Stimulated activated CD4-positive, alpha-beta T cell treated with anti-CD3 and anti-CD28 coated beads, Interleukin-2, amount 100 ng/mL, for 24 hours (primary cell): ENCODE results near the gene OR1E1.
A peak's percentile ranks its signal among the peaks of the same experiment; 100 is the strongest.
"Not testable (repeated sequence)": the region's sequence is repeated elsewhere in the genome, so short reads cannot be mapped to it uniquely, and the experiment has no call there.

Source experiments
- DNase-seq, 2 donors: peaks; one replicate each; pipeline ENCODE4 v3.0.0-alpha.2; 2020

The OR1E1 gene

DNA sequence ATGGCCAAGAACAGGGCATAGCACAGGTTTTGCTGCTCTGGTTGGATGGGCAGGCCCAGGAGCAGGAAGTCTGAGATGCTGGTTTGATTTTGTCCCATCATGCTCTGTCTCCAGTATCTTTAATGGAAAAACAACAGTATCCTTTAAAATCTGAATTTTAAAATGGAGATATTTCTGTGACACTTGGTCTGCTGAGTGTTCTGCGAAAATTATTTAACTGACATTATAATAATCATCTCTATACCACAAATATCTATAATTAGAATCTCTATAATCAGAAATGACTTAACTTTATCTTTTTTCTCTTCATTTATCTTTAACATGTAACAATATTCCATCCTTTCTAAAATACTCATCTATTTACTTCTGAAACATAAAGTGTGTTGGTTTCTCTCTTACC lies at the start of gene OR1E1:
TSS of gene OR1E1 (minus strand) at position 101 of the 400 bp plus-strand sequence. CDS start at position 101, 0 bp downstream.
- no peak for DNase-seq

DNA sequence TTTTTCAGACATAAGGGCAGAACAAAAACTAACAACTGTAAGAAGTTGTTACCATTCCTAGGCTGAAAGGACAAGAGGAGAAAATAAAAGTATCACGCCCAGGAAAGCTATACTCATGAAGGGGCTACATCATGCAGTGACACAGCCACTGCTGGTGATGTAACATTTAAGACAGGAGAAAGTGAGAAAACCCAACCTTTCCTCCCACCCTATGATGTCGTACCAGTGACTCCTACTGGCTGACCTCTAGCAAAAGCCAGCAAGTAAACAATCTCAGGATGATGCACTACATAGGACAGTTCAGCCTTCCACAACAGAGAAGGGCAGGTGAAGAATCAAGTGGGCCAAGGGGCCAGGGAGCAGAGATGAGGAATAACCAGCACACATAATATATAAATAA lies 49.4 kb upstream of the OR1E1 start:
- DNase-seq: no peak

- DNase-seq: no peak
Measured at GRCh38 chr17:3440451-3440850, 42.2 kb upstream of the OR1E1 start.

DNA sequence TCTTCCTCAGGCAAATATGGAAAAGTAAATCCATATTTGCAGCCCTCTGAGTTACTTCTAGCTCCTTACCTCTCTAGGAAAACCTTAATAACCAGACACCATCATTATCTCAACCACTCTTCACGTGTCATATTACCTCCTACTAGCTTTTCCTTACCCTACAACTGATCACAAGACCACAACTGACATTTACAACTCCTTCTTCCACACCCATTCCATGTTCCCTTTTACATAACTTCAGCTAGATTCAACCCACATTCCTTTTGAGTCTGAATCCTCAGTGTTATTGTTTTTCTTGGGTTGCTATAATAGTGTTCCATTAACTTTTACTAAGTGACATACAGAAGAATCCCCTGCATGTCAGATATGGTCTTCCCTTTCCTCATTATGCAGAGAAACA lies 40.2 kb upstream of the OR1E1 start:
- DNase-seq: no peak

GRCh38 chr17:3433741-3434140 lies 35.5 kb upstream of the OR1E1 start, which contains the start of gene OR1E2:
TSS of gene OR1E2 (minus strand) at chr17:3433841. CDS start at chr17:3433841, 0 bp downstream.
- no peak for DNase-seq

- DNase-seq: peak; percentile 20 to 25
Measured at GRCh38 chr17:3433215-3433614, 35.0 kb upstream of the OR1E1 start.

- no peak for DNase-seq
Measured at GRCh38 chr17:3418222-3418621, 20.0 kb upstream of the OR1E1 start.

DNA sequence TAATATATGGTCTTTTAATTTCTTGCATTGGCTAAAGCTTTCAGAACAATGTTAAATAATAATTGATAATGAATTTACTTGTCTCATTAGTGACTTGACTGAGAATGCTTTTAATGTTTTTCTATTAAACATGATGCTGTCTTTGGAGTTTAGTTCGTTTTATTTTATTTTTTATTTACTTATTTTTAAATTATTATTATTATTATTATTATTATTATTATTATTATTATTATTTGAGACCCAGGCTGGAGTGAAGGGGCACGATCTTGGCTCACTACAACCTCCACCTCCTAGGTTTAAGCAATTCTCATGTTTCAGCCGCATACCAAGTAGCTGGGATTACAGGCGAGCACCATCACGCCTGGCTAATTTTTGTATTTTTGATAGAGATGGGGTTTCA lies 17.4 kb upstream of the OR1E1 start:
- no peak for DNase-seq

DNA sequence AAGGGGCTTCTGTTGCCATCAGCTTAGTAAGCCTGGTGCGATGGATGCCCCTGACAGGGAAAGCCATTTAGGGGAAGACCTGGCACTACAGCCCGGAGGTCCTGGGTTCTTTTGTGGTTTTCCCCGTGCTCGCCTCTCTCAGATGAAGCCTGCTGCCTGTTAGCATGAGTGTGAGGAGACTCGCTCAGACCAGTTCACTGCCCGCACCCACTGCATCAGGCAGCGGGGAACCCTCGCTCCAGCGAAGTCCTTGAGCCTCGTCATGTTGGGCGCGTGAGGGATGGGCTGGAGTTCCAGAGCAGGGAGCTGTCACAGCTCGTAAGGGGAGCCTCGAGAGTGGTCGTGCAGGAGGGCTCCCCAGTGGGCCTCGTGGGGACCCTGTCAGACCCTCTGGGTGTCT lies 14.0 kb upstream of the OR1E1 start:
- DNase-seq: not testable (repeated sequence)

DNA sequence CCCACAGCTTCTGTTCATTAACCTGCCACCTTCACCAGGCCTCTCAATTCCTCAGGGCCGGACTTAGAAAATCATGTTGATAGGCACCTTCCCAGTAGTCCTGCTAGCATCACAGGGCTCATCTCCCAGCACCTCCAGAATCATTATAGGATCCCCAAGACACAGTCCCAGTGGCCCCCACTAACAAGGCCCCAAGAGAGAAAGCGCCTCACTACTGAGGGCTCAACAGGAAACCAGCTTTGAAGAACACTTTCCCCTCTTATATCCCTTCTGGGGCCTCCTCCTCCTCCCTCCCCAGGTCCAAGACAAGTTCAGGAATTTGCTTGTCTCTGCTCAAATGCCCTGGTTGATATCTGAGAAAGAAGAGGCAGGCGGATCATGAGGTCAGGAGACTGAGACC lies 12.9 kb upstream of the OR1E1 start, which contains the start of gene OR3A3:
TSS of gene OR3A3 (plus strand) at position 301 of the 400 bp plus-strand sequence.
- DNase-seq: no peak

DNA sequence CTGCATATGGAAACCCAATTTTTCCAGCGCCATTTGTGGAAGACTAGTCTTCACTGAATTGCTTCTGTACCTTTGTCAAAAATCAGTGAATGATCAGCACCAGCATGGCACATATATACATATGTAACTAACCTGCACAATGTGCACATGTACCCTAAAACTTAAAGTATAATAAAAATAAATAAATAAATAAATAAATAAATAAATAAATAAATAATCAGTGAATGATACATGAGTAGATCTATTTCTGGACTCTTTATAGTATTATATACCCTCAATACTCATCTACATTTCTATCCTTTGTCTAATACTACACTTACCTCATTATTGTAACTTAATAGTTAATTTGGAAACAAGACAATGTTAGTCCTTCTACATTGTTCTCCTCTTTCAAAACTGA lies 5.6 kb upstream of the OR1E1 start:
- DNase-seq: not testable (repeated sequence)

GRCh38 chr17:3401786-3402185 lies 3.6 kb upstream of the OR1E1 start:
- no peak for DNase-seq

DNA sequence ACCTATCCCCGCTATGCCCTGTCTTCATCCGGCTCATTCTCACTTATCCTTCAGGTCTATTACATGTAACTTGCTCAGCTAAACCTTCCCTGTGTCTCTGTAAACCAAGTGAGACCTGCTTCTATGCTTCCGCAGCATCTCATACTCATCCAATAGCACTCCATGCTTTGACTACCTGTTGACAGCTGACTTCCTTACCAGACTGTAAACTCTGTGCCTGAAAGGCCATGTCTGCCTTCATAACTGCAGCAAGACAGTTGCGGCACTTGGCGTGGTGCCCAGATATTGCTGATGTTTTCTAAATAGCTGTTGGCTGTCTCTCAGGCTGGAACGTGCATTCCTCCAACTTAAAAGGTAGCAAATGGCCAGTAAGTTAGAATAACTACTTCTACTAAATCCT lies 1.8 kb upstream of the OR1E1 start:
- DNase-seq: no peak

DNA sequence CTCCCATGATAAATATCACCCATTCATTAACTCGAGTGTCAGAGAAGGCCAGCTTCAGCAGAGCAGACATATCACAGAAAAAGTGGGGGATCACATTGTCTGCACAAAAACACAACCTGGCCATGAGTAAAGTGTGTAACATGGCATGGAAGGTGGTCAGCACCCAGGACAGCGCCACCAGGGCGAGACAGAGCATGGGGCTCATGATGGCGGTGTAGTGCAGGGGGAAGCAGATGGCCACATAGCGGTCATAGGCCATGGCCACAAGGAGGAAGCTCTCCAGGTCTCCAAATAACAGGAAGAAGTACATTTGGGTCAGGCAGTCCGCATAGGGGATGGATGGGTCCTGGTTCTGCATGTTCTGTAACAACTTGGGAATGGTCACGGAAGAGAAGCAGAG lies 409 bp downstream of the OR1E1 start:
- peak in 1 of 2 donors; percentile 10 for DNase-seq

GRCh38 chr17:3389791-3390190 lies 8.4 kb downstream of the OR1E1 start:
- no peak for DNase-seq

DNA sequence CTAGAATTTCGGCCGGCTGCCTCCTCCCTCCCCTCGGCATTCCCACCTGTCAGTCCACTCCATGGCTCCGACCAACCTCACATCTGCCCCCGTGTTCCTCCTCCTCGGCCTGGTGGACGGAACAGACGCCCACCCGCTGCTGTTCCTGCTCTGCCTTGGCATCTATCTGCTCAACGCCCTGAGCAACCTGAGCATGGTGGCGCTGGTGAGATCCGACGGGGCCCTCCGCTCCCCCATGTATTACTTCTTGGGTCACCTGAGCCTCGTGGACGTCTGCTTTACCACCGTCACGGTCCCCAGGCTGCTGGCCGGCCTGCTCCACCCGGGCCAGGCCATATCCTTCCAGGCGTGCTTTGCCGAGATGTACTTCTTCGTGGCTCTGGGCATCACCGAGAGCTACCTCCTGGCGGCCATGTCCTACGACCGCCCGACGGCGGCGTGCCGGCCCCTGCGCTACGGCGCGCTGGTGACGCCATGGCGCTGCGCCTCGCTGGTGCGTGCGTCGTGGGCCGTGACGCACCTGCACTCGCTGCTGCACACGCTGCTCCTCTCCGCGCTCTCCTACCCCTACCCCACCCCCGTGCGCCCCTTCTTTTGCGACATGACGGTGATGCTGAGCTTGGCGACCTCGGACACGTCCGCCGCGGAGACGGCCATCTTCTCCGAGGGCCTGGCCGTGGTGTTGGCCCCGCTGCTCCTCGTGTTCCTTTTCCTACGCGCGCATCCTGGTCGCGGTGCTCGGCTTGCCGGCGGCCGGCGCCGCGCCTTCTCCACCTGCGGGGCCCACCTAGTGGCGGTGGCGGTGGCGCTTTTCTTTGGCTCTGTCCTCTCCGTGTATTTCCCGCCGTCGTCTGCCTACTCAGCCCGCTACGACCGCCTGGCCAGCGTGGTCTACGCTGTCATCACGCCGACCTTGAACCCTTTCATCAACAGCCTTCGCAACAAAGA lies 12.1 kb downstream of the OR1E1 start, which contains the start of gene OR3A2:
TSS of gene OR3A2 (minus strand) at position 440 of the 948 bp plus-strand sequence.
- peak; percentile 37 to 38 for DNase-seq

DNA sequence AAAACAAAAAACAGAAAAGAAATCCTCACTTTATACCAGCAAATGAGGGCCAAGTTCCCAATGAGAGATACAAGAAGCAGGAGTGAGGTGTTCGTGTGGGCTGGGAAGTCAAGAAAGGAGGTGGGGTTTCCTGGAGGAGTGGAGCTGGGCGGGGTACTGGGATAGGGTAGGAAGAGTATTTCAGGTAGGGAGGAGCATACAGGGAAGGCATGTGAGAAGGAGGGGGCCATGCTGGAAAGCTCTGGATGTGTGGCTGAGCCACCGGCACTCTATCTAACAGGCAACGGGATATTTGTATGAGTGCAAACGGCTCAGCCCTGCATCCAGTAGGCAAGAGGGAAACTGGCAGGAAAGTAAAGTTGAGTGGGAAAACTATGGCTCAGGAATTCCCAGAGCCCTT lies 16.3 kb downstream of the OR1E1 start:
- DNase-seq: no peak

- DNase-seq: no peak
Measured at GRCh38 chr17:3378321-3378720, 19.9 kb downstream of the OR1E1 start.

GRCh38 chr17:3371167-3371566 lies 27.0 kb downstream of the OR1E1 start:
- DNase-seq: not testable (repeated sequence)
